GM19099 (cell line): ENCODE measurements around the gene TSPAN4.

Experiments
- POLR2A ChIP-seq: IDR thresholded peaks from 3 replicates; pipeline ENCODE4 v1.6.1; 2011; ENCODE audit warnings: low read depth; ENCODE audit not compliant: insufficient read length; ENCODE audit errors: extremely low read depth

Gene TSPAN4

GRCh38 chr11:834371-835316, 8.0 kb upstream of the TSPAN4 start:
- TF ChIP-seq POLR2A: no peak

- TF ChIP-seq POLR2A: no peak
These were observed 6.4 kb upstream of the TSPAN4 start for GRCh38 chr11:836274-836673.

- no peak for TF ChIP-seq POLR2A
These were observed 6.0 kb upstream of the TSPAN4 start for GRCh38 chr11:836700-837099.

- no peak for TF ChIP-seq POLR2A
These were observed 5.3 kb upstream of the TSPAN4 start for GRCh38 chr11:837189-837989.

- no peak for TF ChIP-seq POLR2A
These were observed 4.7 kb upstream of the TSPAN4 start for GRCh38 chr11:837990-838307.

- no peak for TF ChIP-seq POLR2A
These were observed 4.0 kb upstream of the TSPAN4 start for GRCh38 chr11:838441-839279.

GRCh38 chr11:839280-839623, 3.4 kb upstream of the TSPAN4 start:
- no peak for TF ChIP-seq POLR2A

- no peak for TF ChIP-seq POLR2A
These were observed 2.6 kb upstream of the TSPAN4 start for GRCh38 chr11:839875-840617.

GRCh38 chr11:841981-842369, 677 bp upstream of the TSPAN4 start:
- TF ChIP-seq POLR2A: no peak

GRCh38 chr11:843086-843734, 558 bp downstream of the TSPAN4 start:
- no peak for TF ChIP-seq POLR2A

GRCh38 chr11:843818-844692, 1.4 kb downstream of the TSPAN4 start:
- TF ChIP-seq POLR2A: no peak

GRCh38 chr11:844693-845644, 2.3 kb downstream of the TSPAN4 start:
- no peak for TF ChIP-seq POLR2A

GRCh38 chr11:845872-846495, 3.3 kb downstream of the TSPAN4 start:
- no peak for TF ChIP-seq POLR2A
